Glomerular visceral epithelial cell (primary cell): ENCODE data around the gene MAP2K5.
A peak's percentile ranks its signal among the peaks of the same experiment; 100 is the strongest.
"Not testable (repeated sequence)": the region's sequence is repeated elsewhere in the genome, so short reads cannot be mapped to it uniquely, and the experiment has no call there.

ENCODE experiments used
- DNase-seq: peaks from one replicate; pipeline ENCODE4 v3.0.0-alpha.2; 2016; ENCODE audit errors: extremely low spot score

Gene MAP2K5

DNA sequence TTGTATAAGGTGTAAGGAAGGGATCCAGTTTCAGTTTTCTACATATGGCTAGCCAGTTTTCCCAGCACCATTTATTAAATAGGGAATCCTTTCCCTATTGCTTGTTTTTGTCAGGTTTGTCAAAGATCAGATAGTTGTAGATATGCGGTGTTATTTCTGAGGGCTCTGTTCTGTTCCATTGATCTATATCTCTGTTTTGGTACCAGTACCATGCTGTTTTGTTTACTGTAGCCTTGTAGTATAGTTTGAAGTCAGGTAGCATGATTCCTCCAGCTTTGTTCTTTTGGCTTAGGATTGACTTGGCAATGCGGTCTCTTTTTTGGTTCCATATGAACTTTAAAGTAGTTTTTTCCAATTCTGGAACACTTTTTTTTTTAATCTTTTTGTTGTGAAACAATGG, 130.3 kb downstream of the MAP2K5 start:
- DNase-seq, result not testable (repeated sequence)

DNA sequence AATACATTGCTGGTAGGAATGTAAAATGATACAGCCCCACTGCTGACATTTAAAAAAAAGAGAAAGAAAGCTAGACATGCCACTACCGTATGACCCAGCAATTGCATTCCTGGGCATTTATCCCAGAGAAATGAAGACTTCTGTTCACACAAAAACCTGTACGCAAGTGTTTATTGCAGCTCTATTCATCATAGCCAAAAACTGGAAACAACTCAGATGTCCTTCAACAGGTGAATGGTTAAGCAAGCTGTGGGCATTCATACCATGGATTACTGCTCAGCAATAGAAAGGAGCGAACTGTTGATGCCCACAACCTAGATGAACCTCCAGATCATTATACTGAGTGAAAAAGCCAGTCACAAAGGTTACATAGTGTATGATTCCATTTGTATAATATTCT, 132.5 kb downstream of the MAP2K5 start:
- no peak for DNase-seq

DNA sequence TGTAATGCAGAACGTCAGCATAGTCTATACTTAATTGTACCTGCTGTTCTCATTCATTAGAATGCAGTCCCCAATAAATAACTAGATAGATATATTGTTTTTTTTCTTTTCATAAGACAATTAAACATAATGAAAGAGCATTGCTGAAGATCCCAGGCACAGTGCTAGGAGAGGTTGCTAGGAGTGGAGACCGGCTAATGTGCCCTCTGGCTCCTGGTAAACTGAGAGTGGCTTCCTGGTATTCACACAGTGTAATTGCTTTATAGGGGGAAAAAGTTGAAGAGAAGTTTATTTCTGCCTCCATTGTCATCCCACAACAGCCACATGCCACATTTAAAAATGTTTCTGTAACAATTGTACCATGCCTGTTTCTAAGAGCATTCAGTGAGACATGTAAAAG, 135.6 kb downstream of the MAP2K5 start:
- DNase-seq, result no peak

DNA sequence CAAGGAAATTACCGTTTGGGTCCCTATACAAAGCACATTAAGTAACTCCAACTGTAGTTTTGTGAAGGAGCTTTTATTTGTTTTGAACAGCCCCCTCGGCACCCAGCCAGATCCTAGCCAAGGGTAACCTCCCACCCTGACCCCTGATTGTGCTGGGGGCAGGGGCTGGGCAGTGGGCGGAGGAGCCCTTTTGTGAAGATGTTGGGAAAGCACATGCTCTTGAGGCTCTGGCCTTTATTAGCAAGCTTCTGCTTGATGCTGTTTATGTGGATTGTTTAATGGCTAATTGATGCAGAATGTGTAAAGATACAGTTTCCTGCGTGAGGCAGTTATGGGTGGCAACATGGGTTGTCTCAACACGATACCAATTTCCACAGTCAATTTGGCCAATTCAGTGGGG, 136.5 kb downstream of the MAP2K5 start:
- DNase-seq, result no peak

DNA sequence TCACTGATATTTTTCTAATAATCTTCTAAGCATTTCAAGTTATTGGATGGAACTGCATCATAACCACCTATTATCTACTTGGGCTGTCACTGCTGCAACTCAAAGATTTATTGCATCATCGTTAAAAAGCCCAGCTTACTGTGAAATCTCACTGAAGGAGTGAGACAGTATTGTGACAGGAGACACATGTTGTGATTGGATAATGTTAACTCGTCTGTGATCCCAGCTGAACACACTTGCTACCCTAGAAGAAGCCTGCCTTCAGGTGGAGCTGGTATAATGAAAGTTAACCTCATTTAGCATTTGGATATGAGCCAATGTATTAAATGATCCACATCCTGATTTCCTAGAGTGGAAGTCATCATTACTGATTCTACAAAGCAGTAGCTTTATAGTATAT, 138.1 kb downstream of the MAP2K5 start:
- DNase-seq, result no peak

DNA sequence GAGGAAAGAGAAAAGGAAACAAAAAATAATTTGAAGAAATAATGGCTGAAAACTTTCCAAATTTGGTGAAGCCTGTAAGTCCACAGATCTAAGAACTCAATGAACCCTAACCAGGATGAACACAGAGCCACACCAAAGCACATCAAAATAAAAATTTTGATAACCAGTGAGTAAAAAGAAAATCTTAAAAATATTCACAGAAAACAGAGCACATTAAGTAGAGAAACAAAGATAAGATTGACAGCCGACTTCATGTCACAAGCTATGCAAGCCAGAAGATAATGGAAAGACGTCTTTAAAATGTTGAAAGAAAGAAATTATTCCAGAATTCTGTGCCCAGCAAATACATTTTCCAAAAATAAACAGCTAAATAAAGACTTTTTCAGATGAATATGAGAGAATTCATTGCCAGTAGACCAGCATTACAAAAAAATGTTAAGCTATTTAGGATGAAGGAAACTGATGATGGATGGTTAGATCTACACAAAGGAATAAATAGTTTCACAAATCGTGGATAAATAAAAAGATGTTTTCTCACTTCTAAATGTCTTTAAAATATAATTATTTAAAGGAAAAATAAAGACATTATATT, 142.6 kb downstream of the MAP2K5 start:
- DNase-seq, result peak; percentile 30

DNA sequence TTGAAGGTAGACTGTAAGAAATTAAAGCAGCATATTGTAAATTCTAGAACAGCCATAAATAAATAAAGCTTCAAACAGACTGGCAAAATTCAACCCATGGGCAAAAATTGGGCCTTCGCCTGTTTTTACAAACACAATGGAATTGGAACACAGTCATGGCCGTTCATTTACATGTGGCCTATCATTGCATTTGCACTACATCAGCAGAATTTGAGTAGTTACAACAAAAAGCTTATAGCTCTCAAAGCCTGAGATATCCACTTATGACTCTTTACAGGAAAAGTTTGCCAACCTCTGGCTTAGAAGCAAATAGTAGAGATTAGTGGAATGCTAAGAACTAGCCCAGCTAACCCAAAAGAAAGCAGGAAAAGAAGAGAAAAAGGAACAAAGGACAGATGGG, 143.2 kb downstream of the MAP2K5 start:
- no peak for DNase-seq

DNA sequence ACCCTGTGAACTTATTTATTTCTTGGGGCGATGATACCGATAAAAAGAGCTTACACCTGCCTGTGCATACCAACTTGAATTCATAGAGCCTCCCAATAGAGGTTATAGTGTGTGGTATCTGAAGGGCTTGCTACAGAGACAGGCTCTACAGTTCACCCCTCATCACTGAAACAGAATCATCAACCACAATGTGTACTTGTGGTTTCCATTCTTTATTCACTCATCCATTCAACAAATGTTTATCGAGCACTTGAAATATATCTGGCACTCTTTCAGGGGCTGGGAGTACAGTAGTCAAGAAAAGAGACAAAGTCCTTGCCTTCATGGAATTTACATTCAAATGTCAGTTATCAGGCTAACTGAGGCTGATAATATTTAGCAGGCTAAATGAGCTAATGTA, 148.4 kb downstream of the MAP2K5 start:
- DNase-seq, result peak; percentile 63

DNA sequence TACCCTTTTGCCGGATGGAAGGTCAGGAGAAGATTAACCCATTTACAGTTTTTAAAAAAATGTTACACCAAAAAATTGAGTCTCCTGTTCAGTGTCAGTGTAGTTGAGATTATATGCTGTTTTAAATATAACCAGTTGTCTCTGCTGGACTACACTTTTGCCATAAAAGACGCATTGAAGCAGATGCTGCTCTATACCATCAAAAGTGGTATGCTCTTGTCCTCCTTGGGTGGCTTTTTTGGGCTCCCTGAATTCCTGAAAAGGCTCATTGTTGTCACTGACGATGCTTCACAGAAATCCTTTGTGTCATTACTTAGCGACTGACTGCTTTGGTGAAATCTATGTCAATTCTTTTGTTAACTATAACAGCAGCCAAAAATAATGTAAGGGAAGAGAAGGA, 148.9 kb downstream of the MAP2K5 start:
- no peak for DNase-seq

DNA sequence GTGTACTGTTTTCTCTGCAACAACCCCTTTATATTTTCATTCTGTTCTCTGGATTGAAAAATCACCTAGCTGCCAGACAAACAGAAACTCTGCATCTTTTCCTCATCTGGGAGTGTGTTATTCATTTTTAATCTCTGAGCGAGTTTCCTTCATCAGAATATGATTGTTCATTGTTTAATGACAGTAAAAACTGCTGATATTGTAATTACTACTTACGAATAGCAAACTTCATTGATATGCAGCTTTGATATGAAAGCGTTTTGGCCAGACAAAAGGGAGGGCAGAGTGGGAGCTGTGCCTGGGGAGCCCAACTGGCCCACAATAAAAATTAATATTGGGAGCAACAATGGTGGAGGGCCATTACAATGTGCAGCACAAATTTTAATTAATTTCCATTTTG, 150.1 kb downstream of the MAP2K5 start:
- no peak for DNase-seq

DNA sequence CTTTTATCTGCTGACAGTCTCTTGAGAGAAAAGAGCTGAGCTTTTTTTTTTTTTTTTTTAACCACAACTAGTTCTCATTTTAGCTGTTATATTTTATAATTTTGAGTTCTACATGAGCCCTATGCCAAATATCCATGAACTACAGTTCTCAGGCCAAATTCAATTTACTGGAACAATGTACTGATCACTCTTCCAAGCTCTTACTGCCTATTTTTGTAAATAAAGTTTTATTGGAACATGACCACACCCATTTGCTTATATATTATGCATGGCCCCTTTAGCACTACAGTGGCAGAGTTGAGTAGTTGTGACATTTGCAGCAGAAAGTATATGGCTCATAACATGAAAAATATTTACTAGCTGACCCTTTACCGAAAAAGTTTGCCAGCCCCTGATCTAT, 153.6 kb downstream of the MAP2K5 start:
- no peak for DNase-seq

DNA sequence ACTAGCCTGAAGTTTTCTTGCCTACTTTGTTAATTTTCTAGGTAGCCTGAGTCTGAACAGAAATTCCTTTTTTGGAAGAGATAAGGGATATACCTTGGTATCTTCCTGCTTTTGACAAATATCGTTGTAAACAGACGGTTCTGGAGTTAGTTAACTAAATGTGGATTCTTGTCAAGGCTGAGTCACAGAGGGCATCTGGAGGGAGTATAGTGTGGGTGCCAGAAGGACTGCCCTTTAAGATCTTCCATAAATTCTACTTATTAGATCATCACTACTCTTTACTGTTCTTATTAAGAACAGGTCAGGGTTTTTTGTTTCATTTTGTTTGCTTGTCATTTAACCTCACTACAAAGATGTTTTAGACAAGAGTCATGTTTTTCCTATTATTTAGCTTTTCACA, 157.5 kb downstream of the MAP2K5 start:
- no peak for DNase-seq

DNA sequence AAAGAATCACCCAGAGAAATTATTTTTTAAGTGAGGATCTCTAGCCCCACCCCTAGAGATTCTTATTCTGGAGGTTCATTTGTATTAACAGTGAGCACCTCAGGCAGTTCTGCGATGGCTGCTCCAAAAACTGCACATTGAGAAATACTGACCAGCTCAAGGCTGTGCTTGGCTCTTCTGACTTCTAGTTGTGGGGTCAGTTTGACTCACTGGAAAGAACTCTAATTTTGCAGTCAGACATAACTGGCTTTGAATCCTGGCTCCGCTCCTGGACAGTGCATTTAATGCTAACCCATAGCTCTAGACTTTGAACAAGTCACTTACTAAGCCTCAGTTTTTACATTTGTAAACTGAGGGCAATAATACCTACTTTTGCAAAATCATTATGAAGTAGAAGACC, 159.2 kb downstream of the MAP2K5 start:
- no peak for DNase-seq

DNA sequence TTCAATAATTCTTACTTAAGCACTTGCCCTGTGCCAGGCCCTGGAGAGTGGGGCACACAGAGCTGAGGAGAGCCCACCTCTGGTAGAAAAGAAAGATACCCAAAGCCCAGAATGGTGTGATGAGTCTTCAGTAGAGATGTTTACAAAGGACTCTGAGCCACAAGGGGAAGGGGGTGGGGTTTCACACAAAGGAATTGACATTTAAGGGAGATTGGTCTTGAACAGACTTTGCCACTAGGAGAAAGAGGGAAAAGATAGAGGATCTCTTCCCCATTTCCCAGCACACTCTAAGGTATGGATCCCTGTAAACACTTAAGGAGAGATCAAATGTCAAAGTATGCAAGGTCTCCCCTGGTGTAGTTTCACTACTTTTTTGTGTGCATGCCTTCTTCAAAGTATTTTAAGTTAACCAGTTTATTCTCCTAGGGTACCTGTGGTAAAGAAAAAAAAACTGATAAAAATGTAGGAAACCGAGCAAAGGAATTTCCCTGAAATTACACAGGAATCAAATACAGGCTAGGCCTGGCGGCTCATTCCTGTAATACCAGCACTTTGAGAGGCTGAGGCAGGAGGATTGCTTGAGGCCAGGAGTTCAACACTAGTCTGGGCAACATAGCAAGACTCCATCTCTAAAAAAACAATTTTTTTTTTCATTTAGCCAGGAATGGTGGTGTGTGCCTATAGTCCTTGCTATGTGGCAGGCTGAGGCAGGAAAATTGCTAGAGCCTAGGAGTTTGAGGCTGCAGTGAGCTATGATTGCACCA, 165.2 kb downstream of the MAP2K5 start:
- no peak for DNase-seq

DNA sequence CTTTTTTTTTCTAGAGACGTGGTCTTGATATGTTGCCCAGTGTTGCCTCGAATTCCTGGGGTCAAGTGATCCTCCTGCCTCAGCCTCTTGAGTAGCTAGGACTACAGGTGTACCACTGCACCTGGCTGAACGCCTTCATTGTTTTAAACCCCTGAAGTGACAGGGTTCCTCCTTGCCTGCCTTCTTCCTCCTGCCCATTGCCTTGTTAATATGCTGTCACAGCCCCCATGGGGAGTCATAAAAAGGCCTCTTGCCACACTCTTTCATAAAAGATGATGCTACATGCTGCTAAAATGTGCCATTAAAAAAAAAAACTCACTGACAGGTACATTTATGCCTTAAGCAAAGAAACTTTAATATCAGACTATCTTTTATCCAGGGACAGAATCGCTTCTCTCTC, 166.0 kb downstream of the MAP2K5 start:
- no peak for DNase-seq

DNA sequence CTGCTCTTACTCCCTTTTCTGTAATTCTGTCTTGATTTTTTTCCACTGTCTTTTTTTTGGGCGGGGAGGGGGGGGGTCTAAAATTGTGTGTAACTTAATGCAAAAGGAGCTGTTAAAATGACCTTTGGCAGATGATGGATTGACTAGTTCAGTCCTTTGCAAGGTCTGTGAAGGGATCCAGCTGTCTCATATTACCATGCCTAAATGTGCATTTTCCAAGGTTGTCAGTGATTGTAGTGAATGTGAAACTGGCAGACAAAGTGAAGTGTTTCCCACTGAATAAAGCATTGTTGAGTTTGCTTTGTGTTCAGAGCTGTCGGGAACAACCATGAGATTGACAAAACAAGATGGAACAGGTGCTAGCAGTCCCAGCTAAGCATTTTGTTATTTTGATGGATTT, 172.7 kb downstream of the MAP2K5 start:
- DNase-seq, result no peak

DNA sequence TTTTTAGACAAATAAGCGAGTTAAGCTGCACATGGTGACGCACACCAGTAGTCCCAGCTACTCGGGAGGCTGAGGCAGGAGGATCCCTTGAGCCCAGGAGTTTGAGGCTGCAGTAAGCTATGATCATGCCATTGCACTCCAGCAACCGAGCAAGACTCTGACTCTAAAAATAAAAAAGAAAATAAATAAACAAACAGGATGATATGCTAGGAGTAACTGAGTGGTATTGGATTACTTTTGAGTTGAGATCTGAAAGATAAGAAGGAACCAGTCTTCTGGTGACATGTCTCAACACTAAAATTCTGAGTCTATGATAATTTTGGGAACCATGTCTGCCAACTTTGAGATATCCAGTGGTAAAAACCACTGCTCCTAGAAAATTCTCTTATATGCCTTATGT, 173.7 kb downstream of the MAP2K5 start:
- DNase-seq, result no peak

DNA sequence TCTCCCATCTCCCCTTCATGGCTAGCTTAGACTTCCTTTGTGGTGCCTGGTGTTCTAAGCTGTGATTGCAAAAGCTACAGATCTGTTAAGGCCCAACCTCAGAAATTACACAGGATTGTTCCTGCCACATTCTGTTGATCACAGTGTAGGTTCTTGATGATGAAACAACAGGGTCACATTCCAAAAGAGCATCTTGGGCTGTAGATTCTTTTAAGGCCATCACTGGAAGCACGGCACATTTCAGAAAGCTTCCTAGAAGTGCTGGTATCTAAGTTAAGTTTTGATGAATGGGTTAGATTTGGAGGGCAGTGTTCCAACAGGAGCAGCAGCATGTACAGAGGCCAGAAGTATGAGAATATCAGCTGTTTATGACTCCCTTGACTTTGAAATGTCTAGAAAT, 175.3 kb downstream of the MAP2K5 start:
- DNase-seq, result no peak

DNA sequence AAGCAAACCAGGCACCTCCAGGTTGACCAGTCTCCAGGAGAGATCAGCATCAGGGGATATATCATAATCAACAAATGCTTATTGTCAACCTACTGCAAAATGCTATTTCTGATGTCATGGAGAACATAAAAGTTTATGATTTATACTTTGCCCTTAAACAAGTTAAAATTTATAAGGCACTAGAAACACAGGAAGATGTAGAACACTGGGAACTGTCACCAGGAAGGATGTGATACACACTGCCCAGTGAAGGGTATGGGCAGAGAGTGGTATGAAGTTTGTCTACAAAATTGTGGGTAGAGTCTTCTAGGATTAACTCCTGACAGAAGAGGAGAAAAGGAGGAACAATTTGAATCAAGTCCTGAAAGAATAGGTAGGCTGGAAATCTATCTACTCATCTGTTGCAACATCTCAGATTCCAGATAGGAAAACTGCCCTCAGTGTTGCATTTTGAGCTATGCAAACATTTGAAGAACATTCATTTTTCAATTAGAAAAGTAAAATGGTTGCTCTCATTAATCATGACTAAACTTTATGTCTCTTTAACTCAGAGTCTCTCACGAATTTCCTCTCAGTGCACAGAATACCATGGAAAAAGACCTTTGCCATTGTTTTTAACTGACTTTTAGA, 176.9 kb downstream of the MAP2K5 start:
- DNase-seq, result no peak

DNA sequence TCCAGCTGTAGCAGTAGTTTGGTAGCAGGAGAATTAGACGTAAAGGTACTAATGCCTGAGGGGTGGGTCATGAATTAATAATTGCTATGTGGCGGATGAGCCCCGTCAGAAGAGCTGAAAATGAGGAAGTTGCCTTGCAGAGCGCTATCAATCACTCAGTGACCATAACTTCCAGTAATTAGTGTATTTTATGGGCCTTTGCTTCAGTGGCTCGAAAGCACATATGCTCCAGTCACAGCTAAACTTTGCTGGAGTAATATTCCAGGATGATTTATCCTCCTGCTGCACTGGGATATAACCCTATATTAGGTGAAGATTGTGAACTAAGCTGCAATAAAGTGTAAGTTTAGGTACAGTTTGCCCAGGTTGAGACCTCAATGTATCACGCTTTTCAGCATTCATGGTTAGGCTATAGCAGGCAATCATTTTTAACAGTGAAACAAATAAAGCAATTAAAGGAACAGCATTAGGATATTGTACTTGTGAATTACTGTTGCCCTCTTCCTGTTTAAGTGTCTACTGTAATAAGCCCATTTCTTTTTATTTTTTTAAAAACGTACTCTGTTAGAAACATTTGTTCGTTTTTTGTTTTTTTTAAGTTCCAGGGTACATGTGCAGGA, 178.2 kb downstream of the MAP2K5 start:
- DNase-seq, result no peak

DNA sequence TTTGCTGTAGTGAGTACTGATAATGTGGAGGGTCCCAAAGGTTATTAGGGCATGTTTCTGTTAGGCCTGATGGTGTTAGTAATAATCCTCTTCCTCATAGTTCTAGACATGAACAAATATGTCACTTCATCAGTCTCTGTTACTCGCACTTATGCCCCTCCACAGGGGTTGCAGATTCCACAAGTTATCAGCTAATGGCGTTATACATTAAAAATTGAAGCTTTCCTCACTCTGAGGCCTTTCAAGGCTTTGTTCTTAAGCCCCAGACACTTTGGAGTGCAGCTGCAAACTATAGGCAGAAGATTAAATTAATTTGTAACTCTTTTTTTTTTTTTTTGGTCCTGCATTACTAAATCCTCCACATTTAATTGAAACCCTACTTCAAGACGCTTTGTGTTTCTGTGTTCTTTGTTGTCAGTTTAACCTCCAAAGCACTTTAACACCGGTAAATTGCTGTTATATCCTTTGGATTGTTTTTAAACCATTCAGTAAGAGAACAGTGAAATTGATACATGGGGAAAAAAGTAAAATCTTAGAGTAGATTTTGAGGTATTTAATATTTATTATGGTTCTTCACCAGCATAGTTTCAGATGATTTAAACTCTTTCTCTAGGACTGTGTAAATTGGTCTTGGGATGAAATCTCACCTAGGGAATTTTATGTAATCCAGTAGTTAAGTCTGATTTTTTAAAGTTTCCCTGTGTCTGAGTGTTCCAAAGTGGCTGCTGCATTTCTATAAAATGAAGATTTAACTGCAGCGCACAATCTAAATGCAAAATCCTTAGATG, 179.7 kb downstream of the MAP2K5 start:
- DNase-seq, result no peak
